Hippocampal formation (tissue), 2 donors: ENCODE data around the gene PICALM.
"Not testable (repeated sequence)": the region's sequence is repeated elsewhere in the genome, so short reads cannot be mapped to it uniquely, and the experiment has no call there.

Source experiments
- DNase-seq, 2 donors: peaks; one replicate each; lab custom pipeline; 2025; lab: John Stamatoyannopoulos, UW

PICALM gene

GRCh38 chr11:85977751-85978160, 91.1 kb downstream of the PICALM start:
- peak in 1 of 2 donors; percentile 61 for DNase-seq

DNA sequence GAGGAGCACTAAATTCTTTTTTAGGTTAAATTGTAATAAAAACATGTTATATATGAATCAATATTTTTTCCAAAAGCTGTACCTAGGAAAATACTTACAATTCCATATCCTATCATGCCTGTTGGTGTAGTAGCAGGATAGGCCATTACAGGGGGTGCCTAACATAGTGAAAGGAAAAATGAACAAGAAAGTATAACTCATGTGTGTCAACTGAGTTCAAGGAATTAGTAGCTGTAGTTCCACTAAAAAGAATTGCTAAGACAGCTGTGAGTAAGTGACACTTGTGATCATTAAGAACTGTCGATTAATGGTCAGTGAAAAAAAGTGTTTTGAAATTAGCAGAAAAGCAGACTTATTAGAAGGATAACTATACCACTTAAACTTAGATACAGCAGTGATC, 92.4 kb downstream of the PICALM start:
- no peak for DNase-seq

DNA sequence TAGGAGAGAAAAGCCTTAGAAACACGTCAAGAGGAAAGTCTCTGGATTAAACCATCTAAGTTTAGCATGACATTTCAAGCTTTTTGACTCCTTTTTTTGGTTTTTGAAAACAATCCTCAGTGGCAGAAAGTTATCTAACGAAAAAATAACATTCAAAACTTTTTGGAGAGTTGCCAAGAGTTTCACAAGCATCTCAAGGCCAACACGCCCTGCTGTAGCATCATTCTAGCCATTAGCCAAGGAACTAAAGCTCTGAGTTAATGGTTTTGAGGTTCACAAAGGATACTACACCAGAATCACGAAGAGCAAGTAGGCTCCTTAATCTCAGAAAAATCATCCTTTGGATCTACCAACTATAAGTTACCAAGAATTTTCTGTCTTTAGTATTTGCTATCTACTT, 94.8 kb downstream of the PICALM start:
- DNase-seq = no peak

DNA sequence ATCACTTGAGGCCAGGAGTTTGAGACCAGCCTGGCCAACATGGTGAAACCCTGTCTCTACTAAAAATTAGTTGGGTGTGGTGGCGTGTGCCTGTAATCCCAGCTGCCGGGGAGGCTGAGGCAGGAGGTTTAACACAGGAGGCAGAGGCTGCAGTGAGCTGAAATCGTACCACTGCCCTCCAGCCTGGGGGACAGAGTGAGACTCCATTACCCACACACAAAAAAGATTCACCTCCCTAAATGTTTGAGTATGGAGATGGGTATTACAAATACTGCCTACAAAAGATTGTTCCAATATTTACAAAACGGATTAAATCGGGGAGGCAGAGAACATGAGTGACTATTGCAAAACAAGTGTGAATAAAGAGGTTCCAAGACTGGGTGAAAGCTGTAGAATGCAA, 98.3 kb downstream of the PICALM start:
- no peak for DNase-seq

- DNase-seq = peak in 1 of 2 donors; percentile 79
Measured at GRCh38 chr11:85967457-85967856, 101.4 kb downstream of the PICALM start.

- DNase-seq = no peak
Measured at GRCh38 chr11:85965202-85965601, 103.7 kb downstream of the PICALM start.

- DNase-seq = no peak
Measured at GRCh38 chr11:85961930-85962363, 106.9 kb downstream of the PICALM start.

- DNase-seq = no peak
Measured at GRCh38 chr11:85961130-85961529, 107.8 kb downstream of the PICALM start.

DNA sequence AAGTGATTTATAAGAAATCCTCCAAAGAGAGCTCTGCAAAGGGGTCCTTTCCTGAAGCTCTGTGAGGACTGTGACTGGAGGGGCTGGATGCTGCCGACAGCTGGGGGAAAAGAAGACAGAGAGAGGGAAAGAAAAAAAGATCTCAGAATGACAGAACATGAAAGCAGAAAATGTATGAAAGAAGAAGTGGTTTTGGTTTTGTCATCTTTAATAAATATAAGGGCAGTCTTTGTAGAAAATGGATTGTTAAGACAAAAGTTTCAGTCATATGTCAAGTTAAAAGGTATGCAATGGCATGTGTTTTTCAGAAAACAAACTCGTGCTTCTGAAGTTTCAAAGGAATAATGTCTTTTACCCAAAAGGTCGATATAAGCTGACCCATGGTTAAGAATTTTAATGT, 108.2 kb downstream of the PICALM start:
- DNase-seq = no peak

GRCh38 chr11:85955531-85955930, 113.4 kb downstream of the PICALM start:
- DNase-seq = no peak

GRCh38 chr11:85953491-85954143, 115.3 kb downstream of the PICALM start:
- no peak for DNase-seq

DNA sequence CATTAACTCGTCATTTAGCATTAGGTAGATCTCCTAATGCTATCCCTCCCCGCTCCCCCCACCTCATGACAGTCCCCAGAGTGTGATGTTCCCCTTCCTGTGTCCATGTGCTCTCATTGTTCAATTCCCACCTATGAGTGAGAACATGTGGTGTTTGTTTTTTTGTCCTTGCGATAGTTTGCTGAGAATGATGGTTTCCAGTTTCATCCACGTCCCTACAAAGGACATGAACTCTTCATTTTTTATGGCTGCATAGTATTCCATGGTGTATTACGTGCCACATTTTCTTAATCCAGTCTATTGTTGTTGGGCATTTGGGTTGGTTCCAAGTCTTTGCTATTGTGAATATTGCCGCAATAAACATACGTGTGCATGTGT, 116.8 kb downstream of the PICALM start:
- not testable (repeated sequence) for DNase-seq

DNA sequence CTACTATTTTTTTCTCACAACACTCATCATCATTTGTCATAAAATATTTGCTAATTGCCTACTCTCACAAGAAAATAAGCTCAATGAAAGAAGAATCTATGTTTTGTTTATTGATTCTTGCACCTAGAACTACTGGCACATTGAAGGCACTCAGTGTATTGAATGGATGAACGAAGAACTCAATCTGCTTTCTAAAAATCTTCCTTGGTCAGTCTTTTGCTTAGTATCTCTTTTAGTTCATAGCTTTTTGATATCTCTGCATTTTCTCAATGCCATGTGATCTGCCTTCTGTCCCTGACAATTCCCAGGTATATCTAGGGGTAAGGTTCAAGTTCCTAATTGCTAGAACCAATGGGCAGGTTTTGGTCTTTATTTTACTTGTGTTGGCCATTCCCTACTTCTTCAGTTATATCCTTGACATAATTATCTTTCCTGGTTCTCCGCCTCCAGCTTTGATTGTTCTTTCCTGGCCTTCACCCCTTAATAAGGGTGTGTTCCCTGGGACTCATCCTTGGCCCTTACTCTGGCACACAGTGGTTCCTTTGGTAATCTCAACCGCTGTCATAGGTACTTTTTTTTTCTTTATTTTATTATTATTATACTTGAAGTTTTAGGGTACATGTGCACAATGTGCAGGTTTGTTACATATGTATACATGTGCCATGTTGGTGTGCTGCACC, 117.3 kb downstream of the PICALM start:
- no peak for DNase-seq

GRCh38 chr11:85951049-85951405, 117.9 kb downstream of the PICALM start:
- DNase-seq = no peak

DNA sequence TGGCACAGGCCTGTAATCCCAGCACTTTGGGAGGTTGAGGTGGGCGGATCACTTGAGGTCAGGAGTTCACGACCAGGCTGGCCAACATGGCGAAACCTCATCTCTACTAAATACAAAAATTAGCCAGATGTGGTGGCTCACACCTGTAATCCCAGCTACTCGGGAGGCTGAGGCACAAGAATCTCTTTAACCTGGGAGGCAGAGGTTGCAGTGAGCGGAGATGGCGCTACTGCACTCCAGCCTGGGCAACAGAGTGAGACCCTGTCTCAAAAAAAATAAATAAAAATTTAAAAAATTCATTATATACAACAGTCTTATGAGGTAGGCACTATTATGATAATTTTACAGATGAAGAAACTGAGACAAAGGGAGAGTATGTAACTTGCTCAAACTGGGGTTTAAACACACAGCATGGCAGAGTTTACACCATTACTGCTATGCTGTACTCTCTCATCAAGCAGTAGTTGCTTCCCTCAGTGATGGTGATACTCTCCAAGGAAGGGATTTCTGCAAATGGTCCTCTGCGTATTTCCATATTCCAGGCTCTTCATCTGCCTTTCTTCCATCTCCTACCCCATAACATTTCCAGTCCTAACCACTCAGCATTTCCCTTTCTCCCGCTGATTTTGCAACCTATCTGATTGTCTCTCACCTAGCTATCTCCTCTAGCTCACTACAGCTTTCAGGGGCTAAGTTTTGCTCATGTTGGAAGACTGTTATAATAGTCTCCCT, 118.4 kb downstream of the PICALM start:
- DNase-seq = no peak

DNA sequence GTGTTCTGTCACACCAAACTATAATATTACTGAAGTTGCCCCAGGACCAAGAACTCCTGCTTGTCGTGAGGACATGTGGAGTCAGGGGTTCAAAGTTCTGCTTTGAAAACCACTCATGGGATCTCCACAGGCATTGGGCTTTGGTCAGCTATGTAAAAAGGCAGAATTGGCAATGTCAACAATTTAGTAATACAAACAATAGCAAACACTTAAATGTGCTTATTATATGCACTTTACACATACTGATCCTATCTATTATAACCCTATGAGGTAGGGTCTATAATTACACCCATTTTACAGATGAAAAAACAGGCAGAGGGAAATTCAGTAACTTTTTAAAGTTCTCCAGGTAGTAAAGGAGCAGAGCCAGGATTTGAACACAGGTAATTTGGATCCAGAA, 119.1 kb downstream of the PICALM start:
- DNase-seq = no peak

GRCh38 chr11:85948884-85949283, 120.0 kb downstream of the PICALM start:
- no peak for DNase-seq

GRCh38 chr11:85947431-85948272, 121.2 kb downstream of the PICALM start:
- peak; percentile 29 to 92 for DNase-seq

- peak in 1 of 2 donors; percentile 63 for DNase-seq
Measured at GRCh38 chr11:85946221-85946620, 122.7 kb downstream of the PICALM start.

- no peak for DNase-seq
Measured at GRCh38 chr11:85945788-85946187, 123.1 kb downstream of the PICALM start.

DNA sequence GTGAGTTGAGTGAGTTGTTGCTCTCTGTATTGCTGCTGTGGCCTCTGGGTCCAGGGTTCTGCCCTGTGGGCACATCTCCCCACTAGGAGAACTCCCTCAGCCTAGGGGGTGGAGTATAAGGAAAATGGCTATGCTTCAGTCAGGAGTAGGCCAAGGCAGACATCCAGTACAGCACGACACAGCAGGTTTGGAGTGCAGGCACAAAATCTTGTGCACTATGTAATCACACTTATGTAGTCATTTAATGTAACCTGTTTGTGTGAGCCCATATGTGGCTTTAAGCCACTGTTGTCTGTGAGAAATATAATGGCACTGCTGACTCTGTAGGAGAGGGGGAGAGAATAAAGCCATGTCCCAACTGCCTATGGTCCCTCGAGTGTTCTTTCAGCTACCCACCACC, 123.6 kb downstream of the PICALM start:
- DNase-seq = no peak

DNA sequence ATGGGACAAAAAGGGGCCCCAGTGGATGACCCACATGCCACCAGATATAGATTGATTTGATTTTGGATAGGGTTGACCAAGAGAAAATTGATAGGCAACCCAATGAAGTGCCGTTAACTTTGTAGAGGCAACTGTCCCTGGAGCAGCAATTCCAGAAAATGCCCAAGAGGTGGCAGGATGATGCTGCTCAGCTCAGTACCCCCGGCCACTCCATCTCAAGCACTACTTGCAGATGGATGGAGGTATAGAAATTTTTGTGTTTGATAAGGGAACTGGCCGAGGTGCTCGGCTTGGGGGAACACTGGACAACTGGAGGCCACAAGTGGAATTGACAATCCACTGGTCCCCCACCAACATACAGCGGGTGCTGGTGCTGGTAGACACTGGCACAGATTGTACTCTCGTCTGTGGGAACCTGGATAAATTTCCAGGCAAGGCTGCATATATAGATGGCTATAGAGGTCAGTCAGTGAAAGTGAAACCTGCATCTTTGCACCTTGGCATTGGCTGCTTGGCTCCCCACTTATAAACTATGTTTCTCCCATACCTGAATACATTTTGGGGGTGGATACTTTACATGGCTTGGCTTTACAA, 127.4 kb downstream of the PICALM start:
- DNase-seq = peak; percentile 41 to 79
